ENCODE results near the gene LINC00632. TPM values are rescaled to one million over a fixed set of nuclear protein-coding genes. Genes with fewer than 3 reads are reported as not detected.

LINC00632 gene
- total RNA-seq, 1 donor: 0.21 TPM

- Histone ChIP-seq H3K4me3 (ENCODE audit: low read length) (no peak overlapping the region), H3K9me3 (ENCODE audit: low read depth, low read length) (no peaks in the 10 kb centered on the region), H3K27me3 (ENCODE audit: insufficient read depth, low read length) (no peaks in the 10 kb centered on the region), H3K4me1 (ENCODE audit: insufficient read depth, low read length) (no peaks in the 10 kb centered on the region)
These were observed 15.2 kb downstream of the LINC00632 start for GRCh38 chrX:140724736-140725135.

DNA sequence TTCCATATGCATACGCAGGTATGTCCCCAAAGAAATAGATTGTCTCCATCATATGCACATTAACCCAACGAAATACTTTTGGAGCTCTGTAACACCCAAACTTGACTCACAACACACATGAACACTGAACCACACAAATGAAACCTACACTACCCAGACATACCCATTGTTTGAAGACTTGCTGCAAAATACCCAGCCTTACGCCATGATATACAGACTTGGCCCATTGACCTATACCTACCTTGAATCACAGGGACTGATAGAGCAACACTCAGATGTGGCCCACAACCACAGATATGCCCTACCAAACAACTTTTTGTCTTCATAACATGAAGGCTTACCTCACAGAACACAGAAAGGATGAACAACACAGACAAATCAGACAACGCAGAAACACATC, 15.9 kb downstream of the LINC00632 start:
- Histone ChIP-seq H3K27me3 (ENCODE audit: insufficient read depth, low read length) (no peaks in the 10 kb centered on the region), H3K4me3 (ENCODE audit: low read length) (no peak overlapping the region), H3K4me1 (ENCODE audit: insufficient read depth, low read length) (no peaks in the 10 kb centered on the region), H3K9me3 (ENCODE audit: low read depth, low read length) (no peaks in the 10 kb centered on the region)

GRCh38 chrX:140733766-140734342, 24.3 kb downstream of the LINC00632 start:
- no peak overlapping the region for H3K4me3 ChIP-seq (ENCODE audit: low read length)
- no peaks in the 10 kb centered on the region for H3K9me3 ChIP-seq (ENCODE audit: low read depth, low read length)
- H3K4me1 ChIP-seq (ENCODE audit: insufficient read depth, low read length): no peaks in the 10 kb centered on the region
- no peaks in the 10 kb centered on the region for H3K27me3 ChIP-seq (ENCODE audit: insufficient read depth, low read length)

DNA sequence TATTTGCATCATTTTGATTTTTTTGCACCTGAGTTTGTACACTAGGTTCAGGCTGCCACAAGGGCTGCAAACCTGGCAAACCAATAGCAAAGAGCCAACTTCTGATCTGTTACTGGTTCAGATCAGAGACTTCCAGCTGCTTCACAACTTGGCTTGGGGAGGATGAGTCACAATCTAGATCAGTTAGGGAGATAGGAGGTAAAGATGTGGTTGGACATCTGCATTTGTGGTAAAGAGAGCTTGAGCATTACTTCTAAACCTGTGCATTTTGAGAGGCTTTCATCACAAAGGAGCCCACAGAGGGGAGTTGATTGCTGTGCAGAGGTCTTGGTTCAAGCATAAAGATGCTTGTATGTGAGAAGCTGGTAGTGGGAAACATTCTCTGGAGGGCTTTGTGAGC, 34.5 kb downstream of the LINC00632 start:
- Histone ChIP-seq H3K4me1 (ENCODE audit: insufficient read depth, low read length) (no peaks in the 10 kb centered on the region), H3K4me3 (ENCODE audit: low read length) (no peak overlapping the region), H3K9me3 (ENCODE audit: low read depth, low read length) (no peaks in the 10 kb centered on the region), H3K27me3 (ENCODE audit: insufficient read depth, low read length) (no peaks in the 10 kb centered on the region)

- H3K4me1 ChIP-seq (ENCODE audit: insufficient read depth, low read length): no peaks in the 10 kb centered on the region
- H3K4me3 ChIP-seq (ENCODE audit: low read length): no peak overlapping the region
- no peaks in the 10 kb centered on the region for H3K9me3 ChIP-seq (ENCODE audit: low read depth, low read length)
- H3K27me3 ChIP-seq (ENCODE audit: insufficient read depth, low read length): no peaks in the 10 kb centered on the region
These were observed 47.4 kb downstream of the LINC00632 start for GRCh38 chrX:140756941-140757340.

GRCh38 chrX:140762061-140762460, 52.5 kb downstream of the LINC00632 start:
- H3K4me1 ChIP-seq (ENCODE audit: insufficient read depth, low read length): no peaks in the 10 kb centered on the region
- H3K9me3 ChIP-seq (ENCODE audit: low read depth, low read length): no peaks in the 10 kb centered on the region
- H3K27me3 ChIP-seq (ENCODE audit: insufficient read depth, low read length): peaks cover 17% of the 10 kb centered on the region
- no peak overlapping the region for H3K4me3 ChIP-seq (ENCODE audit: low read length)

DNA sequence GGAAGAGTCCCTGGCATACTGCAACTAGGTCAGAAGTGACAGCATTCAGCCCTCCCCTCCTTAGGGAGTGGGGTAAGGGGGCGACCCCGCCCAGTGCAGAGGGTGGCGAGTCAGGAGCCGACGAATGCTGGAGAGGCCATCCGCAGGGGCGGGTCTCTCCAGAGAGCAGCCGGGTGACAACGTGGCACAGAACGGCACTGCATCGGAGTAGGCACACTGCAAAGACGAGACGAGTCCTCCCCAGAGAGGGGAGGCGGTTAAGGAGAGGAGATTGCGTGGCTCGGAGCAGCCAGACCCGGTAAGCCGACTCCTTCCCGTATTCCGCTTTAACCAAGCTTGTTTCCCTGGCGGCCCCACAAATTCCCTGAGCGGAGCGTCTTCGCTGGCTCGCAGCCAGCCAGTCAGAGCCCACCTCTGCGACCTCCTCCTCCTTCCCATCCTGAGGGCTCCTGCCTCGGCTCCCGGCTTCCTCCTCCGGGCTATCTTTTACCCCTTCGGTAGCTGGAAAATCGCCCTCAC, 54.9 kb downstream of the LINC00632 start:
- Histone ChIP-seq H3K4me1 (ENCODE audit: insufficient read depth, low read length) (no peaks in the 10 kb centered on the region), H3K4me3 (ENCODE audit: low read length) (no peak overlapping the region), H3K9me3 (ENCODE audit: low read depth, low read length) (no peaks in the 10 kb centered on the region), H3K27me3 (ENCODE audit: insufficient read depth, low read length) (peaks cover 17% of the 10 kb centered on the region)

DNA sequence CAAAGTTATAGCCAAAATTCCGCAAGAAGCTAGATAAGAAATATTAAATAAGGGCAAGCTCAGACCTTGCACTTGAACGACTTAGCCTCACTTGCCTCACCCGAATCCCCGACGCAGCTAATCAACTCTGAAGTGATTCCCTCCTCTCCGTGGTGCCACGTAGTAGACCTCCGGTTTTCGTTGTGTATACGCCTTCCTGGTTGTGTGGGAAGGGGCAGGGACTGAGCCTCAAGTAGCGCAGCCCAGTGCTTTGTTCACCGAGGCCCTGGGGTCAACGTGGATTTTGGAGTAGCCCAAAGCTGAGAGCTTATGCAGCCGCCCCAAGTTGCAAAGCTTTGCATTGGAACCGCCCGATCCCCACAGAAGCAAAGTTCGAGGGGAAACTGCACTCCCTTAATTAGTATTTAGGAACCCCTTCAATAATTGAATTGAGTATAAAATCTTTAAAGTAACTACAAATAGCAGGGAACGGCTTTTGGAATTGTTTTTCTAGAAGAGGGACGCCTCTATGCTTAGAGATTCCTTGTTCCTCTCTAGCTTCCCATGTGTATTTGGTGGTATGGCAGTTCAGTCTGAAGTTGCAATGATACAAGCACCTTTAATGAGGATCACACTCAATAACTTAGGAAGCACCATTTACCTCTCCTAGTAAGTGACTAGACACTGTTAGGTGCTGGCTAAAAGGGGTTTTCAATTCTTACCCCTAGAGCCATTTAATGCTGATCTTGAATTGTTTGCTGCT, 55.7 kb downstream of the LINC00632 start:
- Histone ChIP-seq H3K4me3 (ENCODE audit: low read length) (no peak overlapping the region), H3K9me3 (ENCODE audit: low read depth, low read length) (no peaks in the 10 kb centered on the region), H3K27me3 (ENCODE audit: insufficient read depth, low read length) (peaks cover 17% of the 10 kb centered on the region), H3K4me1 (ENCODE audit: insufficient read depth, low read length) (no peaks in the 10 kb centered on the region)

DNA sequence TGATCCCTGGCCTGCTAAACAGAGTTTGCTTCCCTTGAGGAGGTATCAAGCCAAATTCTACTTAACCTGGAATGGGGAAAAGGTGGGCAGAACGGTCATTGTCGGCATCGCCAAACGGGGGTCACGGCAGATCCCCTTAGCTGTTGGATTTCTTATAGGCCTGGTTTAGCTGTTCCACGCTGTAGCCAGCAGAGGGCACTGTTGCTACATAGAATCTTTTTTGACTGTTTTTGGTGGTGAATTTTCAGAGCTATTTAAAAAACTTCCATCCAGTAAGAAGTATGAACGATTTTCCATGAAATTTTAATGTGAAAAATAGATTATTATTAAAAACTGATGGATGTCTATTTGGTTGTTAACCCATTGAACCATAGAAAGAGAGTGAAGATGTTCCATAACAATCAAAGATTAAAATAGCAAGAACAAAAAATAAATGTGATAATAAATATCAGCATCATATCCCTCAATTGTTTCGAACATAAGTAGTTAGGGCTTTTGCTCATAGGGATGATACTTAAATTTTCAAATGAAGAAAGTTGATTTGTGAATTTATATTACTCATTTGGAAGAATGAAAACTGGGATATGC, 56.6 kb downstream of the LINC00632 start:
- H3K9me3 ChIP-seq (ENCODE audit: low read depth, low read length): no peaks in the 10 kb centered on the region
- no peaks in the 10 kb centered on the region for H3K4me1 ChIP-seq (ENCODE audit: insufficient read depth, low read length)
- H3K27me3 ChIP-seq (ENCODE audit: insufficient read depth, low read length): peaks cover 17% of the 10 kb centered on the region
- H3K4me3 ChIP-seq (ENCODE audit: low read length): no peak overlapping the region

DNA sequence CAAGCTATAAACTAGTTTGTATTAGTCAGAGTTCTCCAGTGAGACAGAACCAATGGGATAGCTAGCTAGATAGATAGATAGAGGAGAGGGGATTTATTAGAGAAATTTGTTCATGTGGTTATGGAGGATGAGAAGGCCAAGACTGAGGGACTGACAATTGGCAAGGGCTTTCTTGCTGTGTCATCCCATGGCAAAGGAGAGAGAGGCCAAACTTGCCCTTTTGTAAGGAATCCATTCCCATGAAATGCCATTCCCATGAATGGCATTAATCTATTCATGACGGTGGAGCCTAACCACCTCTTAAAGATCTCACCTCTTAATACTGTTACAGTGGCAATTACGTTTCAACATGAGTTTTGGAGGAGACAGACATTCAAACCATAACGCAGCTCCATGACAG, 58.1 kb downstream of the LINC00632 start:
- H3K27me3 ChIP-seq (ENCODE audit: insufficient read depth, low read length): peaks cover 17% of the 10 kb centered on the region
- no peak overlapping the region for H3K4me3 ChIP-seq (ENCODE audit: low read length)
- no peaks in the 10 kb centered on the region for H3K4me1 ChIP-seq (ENCODE audit: insufficient read depth, low read length)
- no peaks in the 10 kb centered on the region for H3K9me3 ChIP-seq (ENCODE audit: low read depth, low read length)

GRCh38 chrX:140775211-140775610, 65.7 kb downstream of the LINC00632 start:
- Histone ChIP-seq H3K27me3 (ENCODE audit: insufficient read depth, low read length) (no peaks in the 10 kb centered on the region), H3K9me3 (ENCODE audit: low read depth, low read length) (no peaks in the 10 kb centered on the region)

GRCh38 chrX:140776320-140776719, 66.8 kb downstream of the LINC00632 start:
- H3K9me3 ChIP-seq (ENCODE audit: low read depth, low read length): no peaks in the 10 kb centered on the region
- H3K4me1 ChIP-seq (ENCODE audit: insufficient read depth, low read length): no peaks in the 10 kb centered on the region
- H3K4me3 ChIP-seq (ENCODE audit: low read length): no peak overlapping the region
- no peaks in the 10 kb centered on the region for H3K27me3 ChIP-seq (ENCODE audit: insufficient read depth, low read length)

More at GRCh38 chrX:140775211-140775610, 65.7 kb downstream of the LINC00632 start:
- Histone ChIP-seq H3K4me3 (ENCODE audit: low read length) (no peak overlapping the region), H3K4me1 (ENCODE audit: insufficient read depth, low read length) (no peaks in the 10 kb centered on the region)

DNA sequence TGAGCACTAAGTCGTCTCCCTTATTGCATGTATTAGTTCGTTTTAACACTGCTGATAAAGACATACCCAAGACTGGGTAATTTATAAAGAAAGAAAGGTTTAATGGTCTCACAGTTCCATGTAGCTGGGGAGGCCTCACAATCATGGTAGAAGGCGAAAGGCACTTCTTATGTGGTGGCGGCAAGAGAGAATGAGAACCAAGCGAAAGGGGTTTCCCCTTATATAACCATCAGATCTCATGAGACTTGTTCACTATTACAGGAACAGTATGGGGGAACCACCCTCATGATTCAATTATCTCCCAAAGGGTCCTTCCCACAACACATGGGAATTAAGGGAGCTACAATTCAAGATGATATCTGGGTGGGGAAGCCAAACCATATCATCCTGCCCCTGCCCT, 85.1 kb downstream of the LINC00632 start:
- H3K27me3 ChIP-seq (ENCODE audit: insufficient read depth, low read length): no peaks in the 10 kb centered on the region
- H3K4me3 ChIP-seq (ENCODE audit: low read length): no peak overlapping the region
- H3K4me1 ChIP-seq (ENCODE audit: insufficient read depth, low read length): no peaks in the 10 kb centered on the region
- H3K9me3 ChIP-seq (ENCODE audit: low read depth, low read length): no peaks in the 10 kb centered on the region

DNA sequence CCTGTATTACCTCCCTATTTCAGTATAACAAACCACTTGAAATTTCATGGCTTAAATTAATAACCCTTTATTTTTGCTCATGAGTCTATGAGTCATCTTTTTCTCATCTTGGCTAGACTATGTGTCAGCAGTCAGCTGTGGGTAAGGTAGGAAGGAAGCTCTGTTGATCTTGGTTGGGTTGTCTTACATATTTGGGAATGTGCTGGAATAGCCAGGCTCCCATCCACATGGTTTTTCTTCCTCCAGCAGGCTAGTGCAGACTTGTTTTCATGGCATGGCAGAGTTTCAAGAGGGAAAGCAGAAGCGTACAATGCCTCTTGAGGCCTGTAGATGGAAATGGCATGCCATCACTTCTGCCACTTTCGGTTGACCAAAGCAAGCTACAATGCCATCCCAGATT, 89.7 kb downstream of the LINC00632 start:
- H3K4me3 ChIP-seq (ENCODE audit: low read length): no peak overlapping the region
- H3K27me3 ChIP-seq (ENCODE audit: insufficient read depth, low read length): no peaks in the 10 kb centered on the region
- H3K9me3 ChIP-seq (ENCODE audit: low read depth, low read length): no peaks in the 10 kb centered on the region
- H3K4me1 ChIP-seq (ENCODE audit: insufficient read depth, low read length): no peaks in the 10 kb centered on the region

DNA sequence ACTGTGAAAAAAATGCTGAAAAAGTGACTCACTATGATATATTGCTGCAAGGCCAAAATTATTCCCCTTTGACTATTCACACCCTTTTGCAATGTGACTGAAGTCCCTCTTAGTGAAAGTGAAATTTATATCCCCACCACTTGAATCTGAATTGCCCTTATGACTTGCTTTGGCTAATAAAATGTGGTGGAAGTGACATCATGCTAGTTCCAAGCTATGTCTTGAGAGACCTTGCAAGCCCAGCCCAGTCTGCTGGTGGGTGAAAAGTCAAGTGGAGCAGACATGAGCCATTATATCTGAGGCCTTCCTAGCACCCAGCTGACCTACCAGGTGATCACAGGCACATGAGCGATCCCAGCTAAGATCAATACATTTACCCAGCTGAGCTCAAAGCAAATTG, 94.7 kb downstream of the LINC00632 start:
- no peaks in the 10 kb centered on the region for H3K4me1 ChIP-seq (ENCODE audit: insufficient read depth, low read length)
- H3K4me3 ChIP-seq (ENCODE audit: low read length): no peak overlapping the region
- H3K27me3 ChIP-seq (ENCODE audit: insufficient read depth, low read length): no peaks in the 10 kb centered on the region
- H3K9me3 ChIP-seq (ENCODE audit: low read depth, low read length): no peaks in the 10 kb centered on the region

All from mononuclear cell (primary cell).